Measurements from ENCODE around the gene STK32B.
"Not testable (repeated sequence)": the region's sequence is repeated elsewhere in the genome, so short reads cannot be mapped to it uniquely, and the experiment has no call there.

Gene STK32B

DNA sequence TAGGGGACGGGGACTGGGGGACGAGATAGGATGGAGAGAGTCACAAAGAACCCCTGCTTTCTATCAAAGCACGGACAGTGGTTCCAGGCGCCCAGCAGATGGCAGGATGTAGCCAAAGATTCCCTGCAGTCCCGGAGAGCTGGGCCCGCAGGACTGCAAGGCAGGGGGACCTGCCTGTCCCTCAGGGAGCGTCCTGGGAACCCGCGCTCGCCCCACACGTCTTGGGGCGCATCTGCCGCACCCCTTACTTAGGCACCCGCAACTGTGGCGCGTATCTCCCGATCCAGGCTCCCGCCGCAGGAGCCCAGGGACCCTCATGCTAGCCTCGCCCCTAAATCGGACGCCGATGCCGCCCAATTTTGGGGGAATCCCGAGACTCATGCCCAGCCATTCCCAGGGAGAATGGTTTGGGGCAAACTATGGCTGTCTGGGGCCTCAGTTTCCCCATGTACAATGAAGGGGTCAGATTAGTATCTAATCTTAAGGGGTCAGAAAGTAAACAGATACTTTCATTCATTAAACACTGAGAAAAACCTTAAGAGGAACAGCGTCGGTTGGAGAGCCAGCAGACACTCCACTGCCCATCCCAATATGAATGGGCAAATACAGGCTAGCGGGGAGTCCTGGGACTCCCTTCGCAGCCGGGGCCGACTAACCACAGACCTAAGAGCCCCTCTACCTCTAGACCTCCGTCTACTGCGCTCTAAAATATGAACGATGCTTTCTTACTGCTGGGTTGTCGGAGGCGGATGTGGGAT, 581 bp upstream of the STK32B start:
- peaks cover 8% of the 10 kb centered on the region for H3K4me1 ChIP-seq (ENCODE audit: control insufficient read depth, insufficient read depth, low read length)
- H3K9ac ChIP-seq (ENCODE audit: low read length): peak overlapping the region; percentile 3
- H3K27me3 ChIP-seq (ENCODE audit: control insufficient read depth, insufficient read depth, low read length): peaks cover 19% of the 10 kb centered on the region
- H3K9me3 ChIP-seq (ENCODE audit: control insufficient read depth, low read length): no peaks in the 10 kb centered on the region
- no peaks in the 10 kb centered on the region for H3K36me3 ChIP-seq (ENCODE audit: control insufficient read depth, insufficient read depth, low read length)
- H3K4me3 ChIP-seq (ENCODE audit: low read length): peak overlapping the region; percentile 39

- peak overlapping the region; percentile 3 for H3K9ac ChIP-seq (ENCODE audit: low read length)
- H3K36me3 ChIP-seq (ENCODE audit: control insufficient read depth, insufficient read depth, low read length): no peaks in the 10 kb centered on the region
- H3K4me1 ChIP-seq (ENCODE audit: control insufficient read depth, insufficient read depth, low read length): peaks cover 8% of the 10 kb centered on the region
- H3K27me3 ChIP-seq (ENCODE audit: control insufficient read depth, insufficient read depth, low read length): peaks cover 19% of the 10 kb centered on the region
- no peak overlapping the region for H3K4me3 ChIP-seq (ENCODE audit: low read length)
- no peaks in the 10 kb centered on the region for H3K9me3 ChIP-seq (ENCODE audit: control insufficient read depth, low read length)
Measured at GRCh38 chr4:5052204-5052702, 973 bp downstream of the STK32B start.

- no peak overlapping the region for H3K4me3 ChIP-seq (ENCODE audit: low read length)
Measured at GRCh38 chr4:5052726-5053425, 1.6 kb downstream of the STK32B start.

GRCh38 chr4:5054532-5054931, 3.3 kb downstream of the STK32B start:
- H3K4me1 ChIP-seq (ENCODE audit: control insufficient read depth, insufficient read depth, low read length): peaks cover 8% of the 10 kb centered on the region

More at GRCh38 chr4:5052726-5053425, 1.6 kb downstream of the STK32B start:
- H3K27me3 ChIP-seq (ENCODE audit: control insufficient read depth, insufficient read depth, low read length): peaks cover 19% of the 10 kb centered on the region
- no peaks in the 10 kb centered on the region for H3K9me3 ChIP-seq (ENCODE audit: control insufficient read depth, low read length)
- no peaks in the 10 kb centered on the region for H3K36me3 ChIP-seq (ENCODE audit: control insufficient read depth, insufficient read depth, low read length)
- H3K4me1 ChIP-seq (ENCODE audit: control insufficient read depth, insufficient read depth, low read length): peaks cover 8% of the 10 kb centered on the region
- no peak overlapping the region for H3K9ac ChIP-seq (ENCODE audit: low read length)

GRCh38 chr4:5055411-5055810, 4.1 kb downstream of the STK32B start:
- H3K9me3 ChIP-seq (ENCODE audit: control insufficient read depth, low read length): no peaks in the 10 kb centered on the region
- peaks cover 19% of the 10 kb centered on the region for H3K27me3 ChIP-seq (ENCODE audit: control insufficient read depth, insufficient read depth, low read length)
- H3K9ac ChIP-seq (ENCODE audit: low read length): no peak overlapping the region
- no peaks in the 10 kb centered on the region for H3K36me3 ChIP-seq (ENCODE audit: control insufficient read depth, insufficient read depth, low read length)
- no peak overlapping the region for H3K4me3 ChIP-seq (ENCODE audit: low read length)
- H3K4me1 ChIP-seq (ENCODE audit: control insufficient read depth, insufficient read depth, low read length): peaks cover 8% of the 10 kb centered on the region

More at GRCh38 chr4:5054532-5054931, 3.3 kb downstream of the STK32B start:
- Histone ChIP-seq H3K9ac (ENCODE audit: low read length) (no peak overlapping the region), H3K36me3 (ENCODE audit: control insufficient read depth, insufficient read depth, low read length) (no peaks in the 10 kb centered on the region), H3K9me3 (ENCODE audit: control insufficient read depth, low read length) (no peaks in the 10 kb centered on the region), H3K27me3 (ENCODE audit: control insufficient read depth, insufficient read depth, low read length) (peaks cover 19% of the 10 kb centered on the region), H3K4me3 (ENCODE audit: low read length) (no peak overlapping the region)

- no peaks in the 10 kb centered on the region for H3K27me3 ChIP-seq (ENCODE audit: control insufficient read depth, insufficient read depth, low read length)
- no peaks in the 10 kb centered on the region for H3K4me1 ChIP-seq (ENCODE audit: control insufficient read depth, insufficient read depth, low read length)
- H3K9ac ChIP-seq (ENCODE audit: low read length): no peak overlapping the region
- no peaks in the 10 kb centered on the region for H3K9me3 ChIP-seq (ENCODE audit: control insufficient read depth, low read length)
- H3K36me3 ChIP-seq (ENCODE audit: control insufficient read depth, insufficient read depth, low read length): no peaks in the 10 kb centered on the region
- H3K4me3 ChIP-seq (ENCODE audit: low read length): no peak overlapping the region
Measured at GRCh38 chr4:5066101-5066500, 14.8 kb downstream of the STK32B start.

GRCh38 chr4:5066968-5067367, 15.7 kb downstream of the STK32B start:
- H3K4me1 ChIP-seq (ENCODE audit: control insufficient read depth, insufficient read depth, low read length); H3K4me3 ChIP-seq (ENCODE audit: low read length); H3K36me3 ChIP-seq (ENCODE audit: control insufficient read depth, insufficient read depth, low read length); H3K27me3 ChIP-seq (ENCODE audit: control insufficient read depth, insufficient read depth, low read length); H3K9me3 ChIP-seq (ENCODE audit: control insufficient read depth, low read length); H3K9ac ChIP-seq (ENCODE audit: low read length): not testable (repeated sequence)

GRCh38 chr4:5067908-5068307, 16.6 kb downstream of the STK32B start:
- H3K9ac ChIP-seq (ENCODE audit: low read length): no peak overlapping the region
- no peak overlapping the region for H3K4me3 ChIP-seq (ENCODE audit: low read length)
- H3K9me3 ChIP-seq (ENCODE audit: control insufficient read depth, low read length): no peaks in the 10 kb centered on the region
- no peaks in the 10 kb centered on the region for H3K36me3 ChIP-seq (ENCODE audit: control insufficient read depth, insufficient read depth, low read length)
- no peaks in the 10 kb centered on the region for H3K27me3 ChIP-seq (ENCODE audit: control insufficient read depth, insufficient read depth, low read length)
- no peaks in the 10 kb centered on the region for H3K4me1 ChIP-seq (ENCODE audit: control insufficient read depth, insufficient read depth, low read length)

DNA sequence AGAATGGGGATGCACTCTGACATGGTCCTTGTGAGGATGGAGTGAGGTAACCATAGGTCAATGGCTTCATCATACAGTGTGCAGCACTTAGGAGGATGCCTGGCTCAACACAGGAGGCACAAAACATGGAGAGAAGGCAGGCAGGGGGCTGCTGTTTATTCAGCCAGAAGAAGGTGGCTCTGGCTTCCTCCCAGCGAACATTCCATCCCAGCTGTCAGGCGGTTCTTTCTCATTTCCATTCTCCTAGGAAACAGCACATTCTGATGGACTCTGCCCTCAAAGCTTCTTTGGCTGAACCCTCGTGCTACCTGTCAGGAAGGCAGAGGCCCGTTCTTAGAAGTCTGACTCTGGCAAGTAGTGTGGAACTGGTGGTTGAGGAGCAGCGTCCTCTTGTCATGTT, 18.6 kb downstream of the STK32B start:
- Histone ChIP-seq H3K4me1 (ENCODE audit: control insufficient read depth, insufficient read depth, low read length) (no peaks in the 10 kb centered on the region), H3K9ac (ENCODE audit: low read length) (no peak overlapping the region), H3K27me3 (ENCODE audit: control insufficient read depth, insufficient read depth, low read length) (no peaks in the 10 kb centered on the region), H3K4me3 (ENCODE audit: low read length) (no peak overlapping the region), H3K9me3 (ENCODE audit: control insufficient read depth, low read length) (no peaks in the 10 kb centered on the region), H3K36me3 (ENCODE audit: control insufficient read depth, insufficient read depth, low read length) (no peaks in the 10 kb centered on the region)

DNA sequence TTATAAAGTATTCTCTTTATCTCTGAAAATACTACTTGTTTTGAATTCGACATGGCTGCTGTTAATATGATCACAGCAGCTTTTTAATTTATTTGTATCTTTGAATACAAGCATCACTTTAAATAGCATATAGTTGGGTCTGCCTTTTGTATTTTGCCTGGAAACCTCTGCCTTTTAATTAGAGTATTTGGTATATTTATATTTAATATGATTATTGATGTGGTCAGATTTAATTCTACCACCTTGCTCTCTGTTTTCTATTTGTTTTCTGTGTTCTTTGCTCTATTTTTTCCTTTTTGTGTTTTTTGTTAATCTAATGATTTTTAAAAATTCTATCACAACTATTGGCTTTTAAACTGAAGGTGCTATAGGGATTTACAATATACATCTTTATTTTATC, 21.7 kb downstream of the STK32B start:
- Histone ChIP-seq H3K4me1 (ENCODE audit: control insufficient read depth, insufficient read depth, low read length) (no peaks in the 10 kb centered on the region), H3K9ac (ENCODE audit: low read length) (no peak overlapping the region), H3K4me3 (ENCODE audit: low read length) (no peak overlapping the region), H3K9me3 (ENCODE audit: control insufficient read depth, low read length) (no peaks in the 10 kb centered on the region), H3K36me3 (ENCODE audit: control insufficient read depth, insufficient read depth, low read length) (no peaks in the 10 kb centered on the region), H3K27me3 (ENCODE audit: control insufficient read depth, insufficient read depth, low read length) (no peaks in the 10 kb centered on the region)

DNA sequence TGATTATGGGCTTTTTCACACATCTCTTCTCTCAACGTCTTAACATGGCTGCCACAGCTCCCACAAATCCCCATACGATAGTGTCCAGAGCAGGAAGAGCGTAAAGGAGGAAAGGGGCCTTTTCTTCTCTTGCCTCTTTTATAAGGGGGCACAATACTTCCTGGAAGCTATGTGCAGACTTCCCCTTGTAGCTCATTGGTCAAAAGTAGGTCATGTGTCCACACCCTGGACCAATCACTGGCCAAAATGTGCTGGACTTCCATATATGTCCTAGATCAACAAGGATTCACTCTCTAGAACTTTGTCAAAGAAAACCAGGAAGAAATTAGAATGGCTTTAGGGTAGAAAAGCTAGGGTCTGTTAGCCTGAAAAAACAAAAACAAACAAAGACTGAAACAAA, 26.7 kb downstream of the STK32B start:
- Histone ChIP-seq H3K9me3 (ENCODE audit: control insufficient read depth, low read length) (no peaks in the 10 kb centered on the region), H3K4me1 (ENCODE audit: control insufficient read depth, insufficient read depth, low read length) (no peaks in the 10 kb centered on the region), H3K4me3 (ENCODE audit: low read length) (no peak overlapping the region), H3K36me3 (ENCODE audit: control insufficient read depth, insufficient read depth, low read length) (no peaks in the 10 kb centered on the region), H3K27me3 (ENCODE audit: control insufficient read depth, insufficient read depth, low read length) (no peaks in the 10 kb centered on the region), H3K9ac (ENCODE audit: low read length) (no peak overlapping the region)

DNA sequence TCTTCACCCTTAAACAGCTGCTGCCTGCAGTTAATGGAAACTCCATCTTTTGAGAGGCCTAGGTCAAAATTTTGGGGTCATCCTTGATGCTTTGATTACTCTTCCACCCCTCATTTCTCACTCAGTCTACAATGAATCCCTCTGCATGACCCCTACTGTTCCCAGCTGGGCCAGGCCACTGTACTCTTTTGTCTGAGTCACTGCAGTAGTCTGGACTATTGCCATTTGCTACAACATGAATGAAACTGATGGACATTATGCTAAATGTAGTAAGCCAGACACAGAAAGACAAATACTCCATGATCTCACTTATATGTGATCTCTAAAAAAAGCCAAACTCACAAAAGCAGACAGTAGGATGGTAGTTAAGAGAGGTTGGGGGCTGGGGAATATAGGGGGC, 28.3 kb downstream of the STK32B start:
- H3K36me3 ChIP-seq (ENCODE audit: control insufficient read depth, insufficient read depth, low read length): no peaks in the 10 kb centered on the region
- H3K4me1 ChIP-seq (ENCODE audit: control insufficient read depth, insufficient read depth, low read length): no peaks in the 10 kb centered on the region
- H3K9ac ChIP-seq (ENCODE audit: low read length): no peak overlapping the region
- H3K4me3 ChIP-seq (ENCODE audit: low read length): no peak overlapping the region
- H3K27me3 ChIP-seq (ENCODE audit: control insufficient read depth, insufficient read depth, low read length): no peaks in the 10 kb centered on the region
- H3K9me3 ChIP-seq (ENCODE audit: control insufficient read depth, low read length): no peaks in the 10 kb centered on the region

Measured in mucosa of stomach (tissue), 1 donor.